HG03460 (cell line): Measurements from ENCODE around the gene GDPD3.

Experiments used
- ATAC-seq: cut with Tn5 transposase; IDR thresholded peaks from one replicate; pipeline ENCODE4 v1.9.1; 2021; ENCODE audit not compliant: unreplicated experiment

The GDPD3 gene, protein sequence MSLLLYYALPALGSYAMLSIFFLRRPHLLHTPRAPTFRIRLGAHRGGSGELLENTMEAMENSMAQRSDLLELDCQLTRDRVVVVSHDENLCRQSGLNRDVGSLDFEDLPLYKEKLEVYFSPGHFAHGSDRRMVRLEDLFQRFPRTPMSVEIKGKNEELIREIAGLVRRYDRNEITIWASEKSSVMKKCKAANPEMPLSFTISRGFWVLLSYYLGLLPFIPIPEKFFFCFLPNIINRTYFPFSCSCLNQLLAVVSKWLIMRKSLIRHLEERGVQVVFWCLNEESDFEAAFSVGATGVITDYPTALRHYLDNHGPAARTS

DNA sequence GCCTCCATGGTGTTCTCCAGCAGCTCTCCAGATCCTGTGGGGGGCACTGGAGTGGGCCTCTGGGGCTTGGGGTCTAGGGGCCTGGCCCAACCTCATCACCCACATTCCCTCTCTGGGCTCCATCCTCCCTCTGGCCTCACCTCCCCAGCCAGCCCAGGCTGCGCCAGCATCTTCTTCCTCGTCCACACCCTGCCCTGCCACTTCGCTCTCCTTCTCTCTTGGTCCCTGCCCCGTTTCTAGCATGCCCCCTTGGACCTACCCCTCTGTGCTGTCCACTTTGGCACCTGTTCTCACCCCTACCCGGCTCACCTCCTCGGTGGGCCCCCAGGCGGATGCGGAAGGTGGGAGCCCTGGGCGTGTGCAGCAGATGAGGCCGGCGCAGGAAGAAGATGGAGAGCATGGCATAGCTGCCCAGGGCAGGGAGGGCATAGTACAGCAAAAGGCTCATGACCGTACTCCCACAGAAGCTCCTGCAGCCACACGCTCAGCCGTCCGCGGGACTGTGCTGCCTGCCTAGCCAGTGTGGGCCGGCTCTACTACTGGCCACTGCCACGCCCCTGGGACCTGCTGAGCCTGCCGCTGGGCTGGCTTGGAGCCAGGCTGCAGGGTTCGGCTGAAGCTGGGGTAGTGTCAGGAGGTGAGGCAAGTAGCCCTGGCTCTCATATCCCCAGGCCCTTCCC, at the start of gene GDPD3:
Gene GDPD3 (minus strand): TSS at position 507 of the 680 bp plus-strand sequence. CDS start 59 bp downstream, at position 448.
- ATAC-seq: no peak

DNA sequence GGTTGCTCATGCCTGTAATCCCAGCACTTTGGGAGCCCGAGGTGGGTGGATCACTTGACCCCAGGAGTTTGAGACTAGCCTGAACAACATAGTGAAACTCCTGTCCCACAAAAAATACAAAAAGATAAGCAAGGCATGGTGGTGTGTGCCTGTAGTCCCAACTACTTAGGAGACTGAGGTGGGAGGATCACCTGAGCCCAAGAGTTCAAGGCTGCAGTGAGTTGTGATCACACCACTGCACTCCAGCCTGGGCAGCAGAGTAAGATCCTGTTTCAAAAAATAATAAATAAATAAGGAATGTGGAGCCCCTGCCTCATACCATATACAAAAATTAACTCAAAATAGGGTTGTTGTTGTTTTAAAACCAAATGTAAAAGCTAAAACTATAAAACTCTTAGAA, 43.9 kb upstream of the GDPD3 start:
- no peak for ATAC-seq

DNA sequence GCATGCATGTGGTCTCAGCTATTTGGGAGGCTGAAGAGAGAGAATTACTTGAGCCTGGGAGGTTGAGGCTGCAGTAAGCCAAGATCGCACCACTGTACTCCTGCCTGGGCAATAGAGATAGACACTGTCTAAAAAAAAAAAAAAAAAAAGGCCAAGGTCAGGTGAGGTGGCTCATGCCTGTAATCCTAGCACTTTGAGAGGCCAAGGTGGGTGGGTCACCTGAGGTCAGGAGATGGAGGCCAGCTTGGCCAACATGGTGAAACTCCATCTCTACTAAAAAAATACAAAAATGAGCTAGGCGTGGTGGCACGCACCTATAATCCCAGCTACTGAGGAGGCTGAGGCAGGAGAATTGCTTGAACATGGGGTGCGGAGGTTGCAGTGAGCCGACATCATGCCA, 41.9 kb upstream of the GDPD3 start:
- ATAC-seq: no peak

GRCh38 chr16:30152517-30152916, 39.2 kb upstream of the GDPD3 start:
- ATAC-seq: no peak

DNA sequence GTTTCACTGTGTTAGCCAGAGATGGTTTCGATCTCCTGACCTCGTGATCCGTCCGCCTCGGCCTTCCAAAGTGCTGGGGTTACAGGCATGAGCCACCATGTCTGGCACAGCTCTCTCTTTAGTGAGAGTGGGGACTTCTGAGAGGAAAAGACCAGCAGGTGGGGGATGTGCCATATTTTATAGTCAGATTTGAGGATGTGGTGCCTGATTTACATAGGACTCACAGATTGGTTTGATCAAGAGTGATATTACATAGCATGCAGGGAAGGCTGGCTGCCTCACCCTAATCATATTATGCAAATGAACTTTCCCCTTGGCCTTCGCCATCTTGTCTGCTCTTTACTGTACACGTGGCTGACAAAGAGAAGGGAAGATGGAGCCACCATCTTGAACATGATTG, 37.8 kb upstream of the GDPD3 start:
- ATAC-seq: no peak

DNA sequence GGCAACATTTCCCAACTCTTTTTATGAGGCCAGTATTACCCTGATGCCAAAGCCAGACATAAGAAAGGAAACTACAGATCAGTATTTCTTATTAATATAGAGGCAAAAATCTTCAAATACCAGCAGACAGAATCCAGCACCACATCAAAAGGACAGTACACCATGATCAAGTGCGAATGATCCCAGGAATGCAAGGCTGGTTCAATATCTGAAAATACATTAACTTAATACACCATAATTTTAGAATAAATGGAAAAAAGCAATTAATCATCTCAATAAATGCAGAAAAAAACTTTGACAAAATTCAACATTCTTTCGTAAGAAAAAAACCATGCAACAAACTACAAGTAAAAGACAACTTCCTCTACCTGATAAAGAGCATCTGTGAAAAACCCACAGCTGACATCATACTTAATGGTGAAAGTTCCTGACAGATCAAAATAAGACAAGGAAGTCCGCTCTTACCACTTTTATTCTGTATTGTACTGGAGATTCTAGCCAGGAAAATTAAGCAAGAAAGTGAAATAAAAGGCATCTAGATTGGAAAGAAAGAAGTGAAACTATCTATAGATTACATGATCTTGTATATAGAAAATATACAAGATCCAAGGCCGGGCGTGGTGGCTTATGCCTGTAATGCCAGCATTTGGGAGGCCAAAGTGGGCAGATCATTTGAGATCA, 36.1 kb upstream of the GDPD3 start:
- ATAC-seq: no peak

- no peak for ATAC-seq
Observed at GRCh38 chr16:30147843-30148510, 34.6 kb upstream of the GDPD3 start.

- no peak for ATAC-seq
Observed at GRCh38 chr16:30145657-30146056, 32.3 kb upstream of the GDPD3 start.

- ATAC-seq: no peak
Observed at GRCh38 chr16:30144917-30145316, 31.6 kb upstream of the GDPD3 start.

- no peak for ATAC-seq
Observed at GRCh38 chr16:30144017-30144416, 30.7 kb upstream of the GDPD3 start.

- ATAC-seq: no peak
Observed at GRCh38 chr16:30143347-30143702, 30.0 kb upstream of the GDPD3 start.

GRCh38 chr16:30142672-30143346, 29.5 kb upstream of the GDPD3 start:
- ATAC-seq: no peak

DNA sequence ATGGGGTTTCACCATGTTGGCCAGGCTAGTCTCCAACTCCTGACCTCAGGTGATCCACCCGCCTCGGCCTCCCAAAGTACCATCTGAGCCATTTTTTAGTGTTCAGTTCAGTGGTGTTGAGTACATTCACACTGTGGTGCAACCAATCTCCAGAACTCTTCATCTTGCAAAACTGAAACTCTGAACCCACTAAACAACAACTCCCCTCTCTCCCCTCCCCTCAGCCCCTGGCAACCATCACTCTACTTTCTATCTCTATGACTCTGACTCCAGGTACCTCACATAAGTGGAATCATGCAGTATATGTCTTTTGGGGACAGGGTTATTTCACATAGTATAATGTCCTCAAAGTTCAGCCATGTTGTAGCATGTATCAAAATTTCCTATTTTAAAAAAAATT, 28.4 kb upstream of the GDPD3 start:
- no peak for ATAC-seq

DNA sequence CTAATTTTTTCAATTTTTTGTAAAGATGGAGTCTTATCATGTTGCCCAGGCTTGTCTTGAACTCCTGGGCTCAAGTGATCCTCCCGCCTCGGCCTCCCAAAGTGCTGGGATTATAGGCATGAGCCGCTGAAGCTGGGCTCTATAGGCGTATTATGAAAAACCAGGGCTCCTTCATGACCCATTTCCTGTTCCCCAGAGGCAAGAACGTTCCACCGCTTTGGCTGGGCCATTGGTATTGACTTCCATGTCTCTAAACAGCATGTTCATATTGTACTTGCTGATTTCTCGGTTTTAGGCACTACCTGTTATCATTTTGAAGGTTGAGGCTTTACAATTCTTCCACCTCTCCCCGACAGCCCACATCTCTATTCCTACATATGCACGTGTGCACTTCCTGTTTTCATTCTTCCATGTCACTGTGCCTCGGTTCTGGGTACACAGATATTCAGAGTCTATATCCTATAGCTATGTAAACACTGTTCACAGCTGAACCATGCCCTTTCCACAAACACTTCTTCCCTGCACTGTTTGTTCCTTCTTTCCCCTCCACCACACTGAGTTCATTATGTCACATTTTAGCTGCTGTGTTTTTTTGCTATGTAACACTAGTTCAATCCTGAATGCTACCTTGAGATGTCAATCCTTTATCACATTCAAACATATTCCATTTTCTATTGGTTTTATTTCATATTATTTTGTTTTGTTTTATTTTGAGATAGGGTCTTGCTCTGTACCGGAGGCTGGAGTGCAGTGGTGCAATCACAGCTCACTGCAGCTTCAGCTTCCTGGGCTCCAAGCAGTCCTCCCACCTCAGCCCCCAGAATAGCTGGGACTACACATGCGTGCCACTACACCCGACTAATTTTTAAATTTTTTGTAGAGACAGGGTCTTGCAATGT, 26.5 kb upstream of the GDPD3 start:
- ATAC-seq: no peak

- no peak for ATAC-seq
Observed at GRCh38 chr16:30137897-30138296, 24.6 kb upstream of the GDPD3 start.

DNA sequence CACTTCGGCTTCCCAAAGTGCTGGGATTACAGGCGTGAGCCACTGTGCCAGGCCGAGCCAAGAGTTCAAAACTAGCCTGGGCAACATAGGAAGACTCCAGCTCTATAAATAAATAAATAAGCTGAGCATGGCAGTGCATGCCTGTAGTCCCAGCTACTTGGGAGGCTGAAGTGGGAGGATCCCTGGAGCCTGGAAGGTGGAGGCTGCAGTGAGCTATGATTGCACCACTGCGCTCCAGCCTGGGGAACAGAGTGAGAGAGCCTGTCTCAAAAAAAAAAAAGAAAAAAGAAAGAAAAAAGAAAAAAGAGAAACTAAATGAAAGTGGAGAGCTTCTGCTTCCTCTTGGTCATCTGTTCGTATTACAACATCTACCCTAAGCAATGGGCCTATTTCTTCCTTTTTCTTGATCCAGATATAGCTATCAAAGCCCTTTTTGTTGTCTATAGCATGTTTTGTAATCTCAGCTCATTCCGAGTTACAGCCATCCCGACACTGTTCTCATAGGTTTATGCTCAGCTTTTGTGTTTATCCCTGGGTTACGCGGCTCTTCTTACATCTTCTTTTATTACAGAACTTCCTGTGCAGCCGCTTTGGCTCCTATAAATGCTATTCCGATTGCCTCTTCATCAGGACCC, 23.8 kb upstream of the GDPD3 start:
- ATAC-seq: no peak

GRCh38 chr16:30132591-30132990, 19.3 kb upstream of the GDPD3 start:
- ATAC-seq: no peak

- ATAC-seq: no peak
Observed at GRCh38 chr16:30131869-30132475, 18.6 kb upstream of the GDPD3 start.

DNA sequence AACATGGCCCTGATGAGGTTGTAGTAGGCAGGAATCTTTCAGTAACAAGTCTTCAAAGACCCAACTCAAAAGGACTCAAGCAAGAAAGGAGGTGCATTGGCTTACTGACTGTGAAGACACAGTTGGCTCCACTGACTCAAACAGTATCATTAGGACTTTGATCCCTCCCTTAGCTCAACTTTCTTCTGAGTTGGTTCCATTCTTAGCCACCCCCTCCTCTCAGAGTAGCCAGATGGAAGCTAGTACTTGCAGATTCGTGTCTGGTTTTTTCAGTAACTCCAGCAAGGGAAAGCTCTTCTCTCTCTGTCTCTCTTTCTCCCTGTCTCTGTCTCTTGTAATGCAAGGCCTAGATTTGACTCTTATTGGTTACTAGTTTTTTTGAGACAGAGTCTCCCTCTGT, 14.7 kb upstream of the GDPD3 start:
- ATAC-seq: no peak
